ENCODE data around the gene CARD11.

The CARD11 gene

DNA sequence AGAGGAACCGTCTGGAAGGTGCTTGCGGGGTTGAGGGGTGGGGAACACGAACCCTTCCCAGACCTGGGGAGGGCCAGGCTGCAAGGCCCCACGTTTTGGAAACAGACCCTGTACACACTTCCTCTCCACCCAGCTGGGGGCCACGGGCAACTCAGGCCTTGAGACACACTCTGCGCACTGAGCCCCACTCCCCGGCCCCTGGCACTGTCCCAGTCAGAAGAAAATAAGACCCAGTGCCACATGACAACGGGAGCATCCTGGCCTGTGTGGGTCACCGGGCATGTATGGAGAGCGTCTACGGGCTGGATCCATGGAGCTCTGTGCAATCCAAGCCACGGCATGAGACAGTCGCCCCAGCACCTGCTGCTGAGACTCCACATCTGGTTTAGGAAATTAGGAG, 63.7 kb downstream of the CARD11 start:
- DNase-seq: no peak

GRCh38 chr7:2979201-2979631, 64.5 kb downstream of the CARD11 start:
- no peak for DNase-seq

GRCh38 chr7:2978408-2978807, 65.3 kb downstream of the CARD11 start:
- DNase-seq: peak; percentile 91

DNA sequence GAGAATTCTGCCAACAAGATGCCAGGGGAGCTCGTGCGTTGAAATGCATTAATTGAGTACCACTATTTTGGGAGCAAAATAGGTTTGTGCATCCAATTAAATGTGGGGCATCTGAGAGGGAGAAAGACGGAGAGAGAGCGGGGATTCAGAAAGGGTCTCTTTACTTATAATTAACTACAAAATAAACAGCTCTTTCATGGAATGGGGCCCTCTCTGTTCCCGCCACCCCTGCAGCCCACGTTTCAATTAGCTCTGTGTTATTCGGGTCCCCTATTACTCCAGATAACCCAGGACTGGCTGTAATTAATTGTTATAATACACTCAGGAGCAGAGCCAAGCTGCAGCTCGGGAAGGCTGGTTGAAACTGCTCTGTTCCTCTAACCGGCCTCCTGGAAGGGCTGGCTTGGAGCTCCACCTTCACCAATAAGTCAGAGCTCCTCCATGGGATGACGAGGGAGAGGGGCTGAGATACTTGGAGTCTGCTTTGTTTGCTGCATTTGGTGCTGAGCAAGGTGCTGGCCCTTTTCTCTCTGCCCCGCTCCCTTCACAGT, 67.8 kb downstream of the CARD11 start:
- DNase-seq: no peak

DNA sequence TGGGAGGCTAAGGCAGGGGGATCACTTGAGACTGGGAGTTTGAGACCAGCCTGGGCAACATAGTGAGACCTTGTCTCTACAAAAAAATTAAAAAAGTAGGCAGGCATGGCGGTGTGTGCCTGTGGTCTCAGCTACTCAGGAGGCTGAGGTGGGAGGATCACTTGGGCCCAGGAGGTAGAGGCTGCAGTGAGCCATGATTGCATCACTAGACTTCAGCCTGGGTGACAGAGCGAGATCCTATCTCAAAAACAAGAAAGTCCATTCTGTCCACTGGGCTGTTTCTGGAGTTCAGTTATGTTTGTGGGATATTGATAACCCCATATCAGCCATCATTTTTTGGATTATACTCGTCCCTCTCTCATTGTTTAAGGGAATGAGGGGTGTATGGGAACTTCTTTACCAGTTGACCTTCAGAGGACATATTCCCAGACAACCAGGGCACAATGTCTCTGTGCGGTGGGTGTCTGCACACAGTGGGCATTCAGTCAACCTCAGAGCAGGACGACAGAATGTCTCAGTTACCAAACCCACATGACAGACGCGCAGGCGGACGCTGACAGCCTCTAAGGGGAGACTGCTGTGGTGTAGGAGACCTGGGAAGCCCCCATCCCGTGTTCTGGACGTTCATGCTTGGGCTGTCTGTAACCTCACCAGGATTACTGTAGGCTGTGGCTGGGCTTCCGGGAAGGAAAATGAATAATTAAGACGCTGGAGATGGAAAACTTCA, 69.4 kb downstream of the CARD11 start:
- DNase-seq: no peak

DNA sequence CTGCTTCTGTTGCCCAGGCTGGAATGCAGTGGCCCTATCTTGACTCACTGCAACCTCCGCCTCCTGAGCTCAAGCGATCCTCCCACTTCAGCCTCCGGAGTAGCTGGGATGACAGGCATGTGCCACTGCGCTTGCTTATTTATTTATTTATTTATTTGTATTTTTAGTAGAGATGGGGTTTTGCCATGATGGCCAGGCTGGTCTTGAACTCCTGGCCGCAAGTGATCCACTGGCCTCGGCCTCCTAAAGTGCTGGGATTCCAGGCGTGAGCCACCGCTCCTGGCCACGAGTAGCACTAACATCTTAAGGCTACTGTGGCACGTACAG, 70.9 kb downstream of the CARD11 start:
- DNase-seq: no peak

- no peak for DNase-seq
These were observed 71.5 kb downstream of the CARD11 start for GRCh38 chr7:2971914-2972834.

DNA sequence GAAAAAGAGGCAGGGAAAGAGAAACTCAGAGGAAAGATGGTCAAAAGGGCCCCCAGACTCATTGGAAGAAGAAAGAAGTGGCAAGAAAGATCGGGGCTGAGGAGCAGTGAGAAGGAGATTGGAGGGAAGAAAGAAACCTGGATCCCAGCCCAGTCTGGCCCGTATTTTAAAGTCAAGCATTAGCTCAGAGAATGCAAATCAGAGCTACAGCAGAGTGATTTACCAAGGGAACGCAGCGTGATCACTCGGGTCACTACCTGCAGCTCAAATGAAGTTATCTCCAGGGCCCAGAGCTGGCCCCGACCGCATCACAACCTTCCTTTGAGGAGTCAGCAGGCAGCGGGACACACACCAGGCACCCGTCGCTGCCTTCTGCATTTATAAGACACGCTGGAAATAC, 72.8 kb downstream of the CARD11 start:
- DNase-seq: no peak

- DNase-seq: no peak
These were observed 73.4 kb downstream of the CARD11 start for GRCh38 chr7:2970307-2970664.

DNA sequence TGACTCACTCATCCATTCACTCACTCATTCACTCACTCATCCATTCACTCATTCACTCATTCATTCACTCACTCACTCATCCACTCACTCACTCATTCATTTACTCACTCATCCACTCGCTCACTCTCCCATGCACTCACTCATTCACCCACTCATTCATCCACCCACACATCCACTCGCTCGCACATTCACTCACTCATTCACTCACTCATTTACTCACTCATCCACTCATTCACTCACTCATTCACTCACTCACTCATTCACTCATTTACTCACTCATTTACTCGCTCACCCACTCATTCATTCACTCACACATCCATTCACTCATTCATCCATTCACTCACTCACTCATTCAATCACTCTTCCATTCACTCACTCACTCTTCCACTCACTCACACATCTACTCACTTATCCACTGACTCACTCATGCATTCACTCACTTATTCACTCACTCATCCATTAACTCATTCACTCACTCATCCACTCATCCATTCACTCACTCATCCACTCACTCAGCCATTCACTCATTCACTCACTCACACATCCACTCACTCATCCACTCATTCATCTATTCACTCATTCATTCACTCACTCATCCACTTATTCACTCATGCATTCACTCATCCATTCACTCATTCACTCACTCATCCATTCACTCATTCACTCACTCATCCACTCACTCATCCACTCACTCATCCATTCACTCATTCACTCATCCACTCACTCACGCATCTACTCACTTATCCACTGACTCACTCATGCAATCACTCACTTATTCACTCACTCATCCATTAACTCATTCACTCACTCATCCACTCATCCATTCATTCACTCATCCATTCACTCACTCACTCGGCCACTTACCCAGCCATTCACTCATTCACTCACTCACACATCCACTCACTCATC, 74.0 kb downstream of the CARD11 start:
- DNase-seq: no peak

DNA sequence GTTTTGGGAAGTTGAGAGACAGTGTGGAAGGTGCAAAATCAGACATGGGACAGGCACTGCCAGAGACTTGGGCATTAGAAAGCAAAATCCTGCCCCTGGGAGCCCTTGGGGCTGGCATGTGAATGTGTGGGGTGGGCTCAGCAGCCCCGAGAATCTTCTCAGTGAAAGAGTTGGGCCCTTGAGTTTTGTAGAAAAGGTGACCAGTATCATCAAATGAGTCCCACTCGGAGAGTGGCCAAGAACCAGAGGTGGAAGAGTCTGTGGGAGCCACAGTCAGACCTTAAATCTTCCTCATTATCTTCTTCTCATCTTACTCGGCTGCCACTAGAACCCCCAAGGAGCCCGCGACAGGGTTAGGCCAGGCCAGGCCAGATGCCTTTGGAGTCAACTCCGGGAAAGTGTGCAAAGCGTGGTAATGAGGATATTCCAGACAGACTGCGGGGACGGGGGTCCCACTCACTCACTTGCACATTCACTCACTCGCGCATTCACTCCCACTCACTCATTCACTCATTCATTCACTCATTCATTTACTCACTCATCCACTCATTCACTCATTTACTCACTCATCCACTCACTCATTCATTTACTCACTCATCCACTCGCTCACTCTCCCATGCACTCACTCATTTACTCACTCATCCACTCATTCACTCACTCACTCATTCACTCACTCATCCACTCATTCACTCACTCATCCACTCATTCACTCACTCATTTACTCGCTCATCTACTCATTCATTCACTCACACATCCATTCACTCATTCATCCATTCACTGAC, 74.9 kb downstream of the CARD11 start:
- no peak for DNase-seq

- no peak for DNase-seq
These were observed 75.5 kb downstream of the CARD11 start for GRCh38 chr7:2968176-2968575.

GRCh38 chr7:2967705-2968104, 76.0 kb downstream of the CARD11 start:
- DNase-seq: no peak

- no peak for DNase-seq
These were observed 76.4 kb downstream of the CARD11 start for GRCh38 chr7:2967253-2967652.

- DNase-seq: no peak
These were observed 77.1 kb downstream of the CARD11 start for GRCh38 chr7:2966466-2967078.

- DNase-seq: no peak
These were observed 77.9 kb downstream of the CARD11 start for GRCh38 chr7:2965745-2966270.

DNA sequence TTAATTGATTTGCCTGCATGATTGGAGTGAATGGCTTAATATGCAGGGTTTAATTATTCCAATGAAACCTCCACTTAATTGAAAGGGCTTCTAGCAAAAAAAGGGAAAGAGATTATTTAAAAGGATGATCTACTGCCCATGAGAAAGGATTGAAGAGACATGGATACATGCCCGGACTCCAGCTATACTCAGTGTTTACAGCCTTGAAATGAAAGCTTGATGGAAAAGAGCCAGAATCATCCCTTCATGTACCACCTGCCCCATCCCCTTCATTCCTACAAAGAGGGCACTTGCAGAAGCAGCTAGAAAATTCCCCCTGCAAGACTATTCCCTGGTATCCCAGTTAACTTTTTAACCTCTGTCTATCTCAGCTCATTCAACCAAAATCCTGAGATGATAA, 78.4 kb downstream of the CARD11 start:
- DNase-seq: no peak

- DNase-seq: no peak
These were observed 79.5 kb downstream of the CARD11 start for GRCh38 chr7:2964208-2964607.

DNA sequence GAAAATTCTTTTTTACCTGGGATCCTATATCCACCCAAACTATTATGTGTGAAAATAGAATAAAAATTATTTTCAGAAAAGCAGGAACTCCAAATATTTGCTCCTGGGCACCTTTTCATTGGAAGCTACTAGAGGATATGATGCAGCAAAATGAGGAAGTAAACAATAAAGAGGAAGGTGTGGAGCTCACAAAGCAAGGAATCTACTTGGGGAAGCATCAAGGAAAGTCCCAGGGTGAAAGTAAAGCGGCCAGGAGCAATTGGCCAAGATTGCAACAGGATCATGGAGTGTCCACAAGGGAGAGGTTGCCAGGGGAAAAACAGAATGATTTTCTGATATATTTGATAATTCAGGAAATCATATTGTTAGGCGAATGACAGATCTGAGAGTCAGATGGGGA, 80.8 kb downstream of the CARD11 start:
- DNase-seq: no peak

- DNase-seq: no peak
These were observed 83.7 kb downstream of the CARD11 start for GRCh38 chr7:2959828-2960599.

Measured in activated CD4-positive, alpha-beta T cell treated with anti-CD3 and anti-CD28 coated beads, Interleukin-10, Interleukin-2, amounts not matched to agents 100 ng/mL and 50 ng/mL, durations not matched to agents 16 hours and 8 hours (primary cell).